Middle frontal gyrus (tissue), 1 donor: Measurements from ENCODE around the gene CDC42BPA.
"Not testable (repeated sequence)": the region's sequence is repeated elsewhere in the genome, so short reads cannot be mapped to it uniquely, and the experiment has no call there.

Experiments used
- DNase-seq: peaks from one replicate; pipeline ENCODE4 v3.0.0-alpha.2; 2015; ENCODE audit warnings: low spot score; ENCODE audit errors: extremely low spot score

Gene CDC42BPA

DNA sequence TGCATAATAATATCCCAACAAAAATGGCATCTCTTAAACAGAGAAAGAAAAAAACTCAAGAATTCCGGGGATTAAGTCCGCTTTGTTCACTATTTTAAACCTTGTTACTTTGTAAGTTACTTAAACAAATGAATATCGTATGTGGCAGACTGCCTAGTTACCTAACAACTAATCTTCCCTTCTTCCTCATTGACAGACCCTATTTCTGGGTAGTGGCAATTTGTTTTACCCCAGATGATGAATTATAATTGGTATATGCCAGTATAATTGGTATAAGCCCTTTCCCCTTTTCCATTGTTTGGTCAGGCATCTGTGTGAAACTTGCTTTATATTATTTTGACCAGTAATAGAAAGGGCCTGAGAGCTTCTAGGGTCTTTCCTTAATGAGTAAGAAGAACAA lies 52.4 kb downstream of the CDC42BPA start:
- DNase-seq: no peak

DNA sequence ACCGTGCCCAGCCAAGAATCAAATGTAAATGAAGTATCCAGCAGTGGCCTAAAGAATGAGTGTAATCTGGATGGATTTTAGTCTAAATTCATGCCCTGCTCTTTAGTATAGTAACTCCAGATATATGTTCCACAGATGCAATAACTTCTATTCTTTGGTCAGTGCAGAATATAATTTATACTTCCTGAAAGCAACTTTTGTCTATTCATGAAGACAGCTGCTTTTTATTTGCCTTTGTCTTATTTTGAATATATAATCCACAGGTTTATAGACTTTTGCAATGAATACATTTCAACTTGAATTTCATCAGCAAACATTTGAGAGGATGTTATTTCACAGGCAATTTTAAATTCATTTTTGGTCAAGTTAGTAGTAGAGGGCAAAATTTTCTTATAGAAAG lies 54.4 kb downstream of the CDC42BPA start:
- DNase-seq: no peak

DNA sequence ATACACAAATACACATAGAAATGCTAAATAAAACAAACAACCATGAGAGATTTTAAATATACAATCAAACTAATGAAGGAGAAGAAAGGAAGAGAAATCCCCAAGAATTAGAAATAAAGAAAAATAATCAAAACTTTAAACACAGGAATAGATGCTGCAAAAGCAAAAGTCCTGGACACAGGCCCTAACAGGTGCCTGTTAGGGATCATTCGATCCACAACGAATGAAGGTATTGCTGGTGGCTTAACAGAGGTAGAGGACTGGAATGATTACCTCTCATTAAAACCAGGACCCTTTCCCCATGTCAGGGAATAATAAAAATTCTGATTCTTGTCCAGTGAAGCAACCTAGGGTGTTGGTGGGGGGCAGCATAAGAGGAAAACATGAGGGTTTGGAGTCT lies 56.8 kb downstream of the CDC42BPA start:
- DNase-seq: no peak

DNA sequence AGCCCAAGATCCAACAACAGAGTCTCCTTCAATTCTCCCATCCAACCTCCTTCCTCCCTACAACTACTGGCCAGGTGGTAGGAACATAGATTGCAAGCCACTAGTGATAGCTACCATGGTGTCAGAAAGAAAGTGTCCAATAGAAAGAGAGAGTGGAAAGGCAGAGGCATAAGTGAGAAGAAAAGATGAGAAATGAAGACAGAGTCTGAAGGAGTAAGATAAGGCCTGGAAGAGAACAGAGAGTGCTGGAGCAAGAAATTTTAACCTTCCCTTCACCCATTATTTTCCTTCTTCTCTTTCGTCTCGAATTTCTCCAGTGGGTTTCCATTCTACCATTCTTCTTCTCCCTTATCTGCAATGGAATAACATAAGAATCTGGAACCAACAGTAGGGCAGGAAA lies 57.9 kb downstream of the CDC42BPA start:
- no peak for DNase-seq

DNA sequence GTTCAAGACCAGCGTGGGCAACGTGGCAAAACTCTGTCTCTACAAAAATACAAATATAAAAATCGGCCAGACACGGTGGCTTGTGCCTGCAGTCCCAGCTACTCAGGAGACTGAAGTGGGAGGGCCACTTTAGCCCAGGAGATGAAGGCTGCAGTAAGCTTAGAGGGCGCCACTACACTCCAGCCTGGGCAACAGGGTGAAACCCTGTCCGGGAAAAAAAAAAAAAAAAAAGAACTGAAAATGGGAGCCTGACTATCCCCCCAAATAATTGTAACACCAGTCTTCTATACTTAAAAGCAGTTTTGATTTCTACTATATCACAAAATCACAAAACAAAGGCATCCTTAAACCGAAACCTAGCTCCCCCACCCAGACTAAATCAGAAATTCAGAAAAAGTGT lies 60.3 kb downstream of the CDC42BPA start:
- no peak for DNase-seq

DNA sequence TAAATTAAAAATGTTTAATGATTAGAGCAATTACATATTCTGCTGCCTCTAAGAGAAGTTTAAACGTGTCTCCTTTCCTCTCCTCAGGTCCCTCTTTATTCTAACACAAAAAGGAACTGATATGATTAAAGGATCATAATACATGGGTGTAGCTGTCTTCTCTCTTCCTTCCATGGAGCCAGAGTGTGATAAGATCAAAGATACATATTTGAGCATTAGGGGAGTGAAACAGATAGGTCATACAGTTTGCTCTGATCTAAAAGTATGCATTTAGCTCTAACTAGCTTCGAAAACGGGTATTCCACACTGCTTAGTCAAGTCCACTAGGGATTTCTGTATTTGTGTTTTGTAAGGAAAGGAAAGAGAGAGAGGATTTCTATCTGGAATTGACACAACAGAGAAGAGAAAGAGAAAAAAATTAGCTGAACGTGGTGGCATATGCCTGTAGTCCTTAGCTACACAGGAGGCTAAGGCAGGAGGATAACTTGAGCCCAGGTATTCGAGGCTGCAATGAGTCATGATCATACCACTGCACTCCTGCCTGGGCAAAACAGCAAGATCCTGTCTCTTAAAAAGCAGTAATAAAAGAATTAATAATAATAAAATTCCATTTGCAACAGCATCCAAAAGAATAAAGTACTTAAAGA lies 63.1 kb downstream of the CDC42BPA start:
- DNase-seq: no peak

DNA sequence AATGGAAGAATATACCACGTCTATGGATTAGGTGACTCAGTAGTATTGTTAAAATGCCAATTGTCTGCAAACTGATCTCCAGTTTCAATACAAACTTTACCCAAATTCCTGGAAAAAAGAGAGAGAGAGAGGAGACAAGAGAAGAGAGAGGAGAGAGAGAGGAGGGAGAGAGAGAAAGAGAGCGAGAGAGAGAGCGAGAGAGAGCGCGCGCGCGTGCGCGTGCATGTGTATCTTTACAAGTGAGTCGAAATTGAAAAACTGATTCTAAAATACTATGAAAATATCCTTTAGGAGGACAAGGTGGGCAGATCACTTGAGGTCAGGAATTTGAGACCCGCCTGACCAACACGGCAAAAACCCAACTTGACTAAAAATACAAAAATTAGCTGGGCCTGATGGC lies 65.2 kb downstream of the CDC42BPA start:
- DNase-seq: no peak

DNA sequence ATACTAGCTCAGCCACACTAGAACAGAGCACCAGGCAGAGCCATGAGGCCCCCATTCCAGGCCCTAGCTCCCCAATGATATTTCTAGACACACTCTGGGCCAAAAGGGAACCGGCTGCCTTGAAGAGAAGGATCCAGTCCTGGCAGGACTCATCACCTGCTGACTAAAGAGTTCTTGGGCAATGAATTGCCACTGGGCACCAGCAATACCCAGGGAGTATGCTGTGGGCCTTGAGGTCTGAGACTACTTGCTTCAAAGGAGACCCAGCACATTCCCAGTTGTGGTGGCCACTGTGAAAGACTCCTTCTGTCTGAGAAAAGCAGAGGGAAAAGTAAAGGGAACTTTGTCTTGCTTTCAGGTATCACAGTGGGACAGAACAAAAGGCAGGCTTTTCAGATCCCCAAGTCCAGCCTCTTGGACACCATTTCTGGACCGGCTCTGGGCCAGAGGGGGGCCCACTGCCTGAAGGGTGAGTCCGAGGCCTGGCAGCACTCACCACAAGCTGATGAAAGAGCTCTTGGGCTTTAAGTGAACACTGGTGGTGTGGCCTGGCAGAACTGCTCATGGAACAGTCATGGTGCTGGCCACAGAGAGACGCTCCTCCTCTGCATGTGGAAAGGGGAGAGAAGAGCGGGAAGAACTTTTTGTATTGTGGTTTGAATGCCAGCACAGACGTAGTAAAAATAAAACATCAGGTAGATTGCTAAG lies 72.5 kb downstream of the CDC42BPA start:
- DNase-seq: no peak

DNA sequence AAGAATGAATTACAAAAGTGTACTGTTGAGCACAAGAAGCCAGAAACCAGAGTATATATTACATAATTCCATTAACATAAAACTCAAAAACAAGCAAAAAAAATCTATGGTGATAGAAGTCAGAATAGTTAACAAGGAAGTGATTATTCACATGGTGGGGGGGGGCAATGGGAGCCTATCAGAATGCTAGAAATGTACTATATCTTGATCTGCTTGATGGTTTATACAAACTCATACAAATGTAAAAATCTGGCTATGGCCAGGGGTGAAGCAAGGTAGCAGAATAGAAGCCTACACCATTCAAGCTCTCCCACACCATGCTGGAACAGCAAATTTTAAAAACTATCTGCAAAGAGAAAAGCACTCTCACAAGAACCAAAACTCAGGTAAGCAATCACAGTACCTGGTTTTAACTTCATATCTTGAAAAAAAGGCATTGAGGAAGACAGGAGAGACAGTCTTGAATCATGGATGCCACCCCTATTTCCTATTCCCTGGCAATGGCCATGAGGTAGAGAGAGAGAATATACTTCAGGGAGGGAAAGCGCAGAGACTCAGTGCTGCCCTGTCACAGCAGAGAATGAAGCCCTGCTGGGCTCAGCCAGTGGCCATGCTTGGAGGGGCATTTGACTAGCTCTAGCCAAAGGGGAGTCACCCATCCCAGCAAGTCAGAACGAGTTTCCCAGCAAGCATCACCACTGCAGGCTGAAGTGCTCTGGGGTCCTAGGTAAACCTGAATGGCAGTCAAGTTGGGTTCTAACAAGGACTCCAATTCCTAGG lies 73.8 kb downstream of the CDC42BPA start:
- no peak for DNase-seq

DNA sequence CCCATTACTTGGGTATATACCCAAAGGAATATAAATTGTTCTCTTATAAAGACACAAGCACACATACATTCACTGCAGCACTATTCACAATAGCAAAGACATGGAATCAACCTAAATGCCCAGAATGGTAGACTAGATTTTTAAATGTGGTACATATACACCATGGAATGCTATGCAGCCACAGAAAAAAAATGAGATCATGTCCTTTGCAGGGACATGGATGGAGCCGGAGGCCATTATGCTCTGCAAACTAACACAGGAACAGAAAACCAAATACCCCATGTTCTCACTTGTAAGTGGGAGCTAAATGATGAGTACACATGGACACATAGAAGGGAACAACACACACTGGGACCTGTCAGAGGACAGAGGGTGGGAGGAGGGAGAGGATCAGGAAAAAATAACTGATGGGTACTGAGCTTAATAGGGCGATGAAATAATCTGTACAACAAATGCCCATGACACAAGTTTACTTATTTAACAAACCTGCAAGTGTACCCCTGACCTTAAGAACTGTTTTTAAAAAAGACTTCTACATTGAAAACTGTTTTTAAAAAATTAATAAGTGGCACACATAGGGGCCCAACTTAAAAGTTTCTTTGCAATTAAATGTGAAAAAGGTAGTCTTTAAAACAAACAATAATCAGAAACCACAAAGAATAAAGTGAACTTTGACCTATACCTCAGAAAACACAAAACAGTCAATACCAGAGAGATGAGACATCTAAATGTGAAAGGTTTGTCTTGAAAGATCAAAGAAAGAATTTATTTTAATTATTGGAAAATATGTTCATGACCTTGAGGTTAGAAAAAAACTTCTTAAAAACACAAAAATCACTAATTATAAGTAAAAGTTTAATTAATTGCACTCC lies 75.2 kb downstream of the CDC42BPA start:
- no peak for DNase-seq

DNA sequence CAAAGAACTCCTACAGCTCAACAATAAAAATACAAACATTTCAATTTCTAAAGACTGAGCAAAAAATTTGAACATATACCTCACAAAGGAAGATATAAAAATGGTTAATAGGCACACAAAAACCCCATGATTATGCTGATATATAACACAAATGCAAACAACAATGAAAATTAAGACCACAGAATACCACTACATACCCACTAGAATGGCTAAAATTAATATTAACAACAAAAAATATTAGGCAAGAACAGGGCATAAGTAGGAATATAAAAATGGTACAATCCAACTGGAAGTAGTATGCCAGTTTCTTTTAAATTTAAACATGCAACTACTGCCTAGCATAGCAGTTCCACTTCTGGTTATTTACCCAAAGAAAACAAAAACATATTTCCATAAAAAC lies 77.3 kb downstream of the CDC42BPA start:
- no peak for DNase-seq

DNA sequence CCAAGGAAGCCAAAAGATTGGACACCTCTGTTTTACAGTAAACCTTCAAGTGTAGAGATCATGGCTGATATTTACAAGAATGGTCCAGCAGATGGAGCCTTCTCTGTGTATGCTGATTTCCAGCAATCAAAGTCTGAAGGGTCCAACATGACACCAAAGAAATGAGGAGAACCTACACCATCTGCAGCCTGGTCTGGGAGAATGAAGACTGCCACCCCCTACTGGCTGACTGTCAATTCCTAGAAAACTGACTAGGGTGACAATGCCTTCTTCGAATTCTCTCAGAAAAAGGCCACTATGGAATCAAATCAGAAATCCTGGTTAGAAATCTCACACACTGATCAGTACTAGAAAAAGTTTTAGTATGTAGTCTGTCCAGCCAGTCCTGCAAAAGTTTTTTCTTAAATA lies 83.3 kb downstream of the CDC42BPA start:
- DNase-seq: no peak

DNA sequence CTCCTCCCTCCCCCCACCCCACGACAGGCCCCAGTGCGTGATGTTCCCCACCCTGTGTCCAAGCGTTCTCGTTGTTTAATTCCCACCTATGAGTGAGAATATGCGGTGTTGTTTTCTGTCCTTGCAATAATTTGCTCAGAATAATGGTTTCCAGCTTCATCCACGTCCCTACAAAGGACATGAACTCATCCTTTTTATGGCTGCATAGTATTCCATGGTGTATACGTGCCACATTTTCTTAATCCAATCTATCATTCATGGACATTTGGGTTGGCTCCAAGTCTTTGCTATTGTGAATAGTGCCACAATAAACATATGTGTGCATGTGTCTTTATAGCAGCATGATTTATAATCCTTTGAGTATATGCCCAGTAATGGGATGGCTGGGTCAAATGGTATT lies 87.2 kb downstream of the CDC42BPA start:
- DNase-seq: not testable (repeated sequence)

DNA sequence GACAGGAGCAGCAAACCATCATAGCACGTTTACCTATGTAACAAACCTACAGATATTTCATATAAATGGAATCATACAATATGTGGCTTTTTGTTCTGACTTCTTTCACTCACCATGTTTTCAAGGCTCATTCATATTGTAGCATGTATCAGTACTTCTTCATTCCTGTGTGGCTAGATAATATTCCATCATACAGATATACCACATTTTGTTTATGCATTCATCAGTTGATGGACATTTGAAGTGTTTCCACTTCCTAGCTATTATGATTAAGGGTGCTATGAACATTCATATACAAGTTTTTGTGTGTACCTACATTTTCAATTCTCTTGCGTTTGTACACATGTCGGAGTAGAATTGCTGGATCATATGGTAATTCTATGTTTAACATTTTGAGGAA lies 90.1 kb downstream of the CDC42BPA start:
- no peak for DNase-seq

DNA sequence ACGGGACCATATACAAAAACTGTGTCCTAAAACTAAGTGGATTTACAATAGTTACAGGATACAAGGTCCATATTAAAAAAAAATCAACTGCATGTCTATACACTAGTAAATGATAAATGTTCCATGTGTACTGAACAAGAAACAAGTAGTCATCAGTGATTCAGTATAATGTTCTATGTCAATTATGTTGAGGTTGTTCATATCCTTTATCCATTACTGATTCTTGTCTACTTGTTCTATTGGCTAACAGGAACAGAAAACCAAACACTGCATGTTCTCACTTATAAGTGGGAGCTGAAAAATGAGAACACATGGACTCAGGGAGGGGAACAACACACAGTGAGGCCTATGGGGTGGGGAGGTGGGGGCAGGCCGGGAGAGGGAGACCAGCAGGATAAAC lies 90.5 kb downstream of the CDC42BPA start:
- DNase-seq: no peak

DNA sequence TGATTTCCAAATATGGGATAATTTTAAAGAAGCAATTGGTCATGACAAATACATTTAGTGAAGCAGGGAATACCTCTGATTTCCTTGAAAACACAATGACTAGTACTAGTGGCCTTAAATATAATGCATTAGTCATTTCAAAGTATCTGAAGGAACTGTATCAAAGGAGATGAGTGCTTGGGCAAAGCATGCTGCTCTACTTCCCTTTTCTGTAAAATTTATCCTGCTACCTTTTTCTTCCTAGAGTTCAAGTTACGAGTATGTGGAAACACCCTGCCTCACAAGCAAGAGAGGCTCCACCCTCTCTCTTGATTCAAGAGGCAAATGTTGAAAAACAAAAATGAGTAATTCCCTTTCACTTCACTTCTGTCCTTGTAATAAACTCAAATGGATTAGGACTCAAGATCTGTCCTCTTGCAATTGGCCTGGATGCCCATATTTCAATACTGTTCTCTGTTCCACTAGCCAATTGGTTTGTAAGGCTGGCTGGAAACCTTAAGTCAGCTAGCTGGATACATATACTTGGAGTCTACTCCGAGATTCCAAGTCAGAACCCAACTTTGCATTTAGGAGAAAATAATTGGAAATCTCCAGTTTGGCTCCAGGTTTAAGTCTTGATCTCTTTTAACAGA lies 92.5 kb downstream of the CDC42BPA start:
- DNase-seq: no peak

DNA sequence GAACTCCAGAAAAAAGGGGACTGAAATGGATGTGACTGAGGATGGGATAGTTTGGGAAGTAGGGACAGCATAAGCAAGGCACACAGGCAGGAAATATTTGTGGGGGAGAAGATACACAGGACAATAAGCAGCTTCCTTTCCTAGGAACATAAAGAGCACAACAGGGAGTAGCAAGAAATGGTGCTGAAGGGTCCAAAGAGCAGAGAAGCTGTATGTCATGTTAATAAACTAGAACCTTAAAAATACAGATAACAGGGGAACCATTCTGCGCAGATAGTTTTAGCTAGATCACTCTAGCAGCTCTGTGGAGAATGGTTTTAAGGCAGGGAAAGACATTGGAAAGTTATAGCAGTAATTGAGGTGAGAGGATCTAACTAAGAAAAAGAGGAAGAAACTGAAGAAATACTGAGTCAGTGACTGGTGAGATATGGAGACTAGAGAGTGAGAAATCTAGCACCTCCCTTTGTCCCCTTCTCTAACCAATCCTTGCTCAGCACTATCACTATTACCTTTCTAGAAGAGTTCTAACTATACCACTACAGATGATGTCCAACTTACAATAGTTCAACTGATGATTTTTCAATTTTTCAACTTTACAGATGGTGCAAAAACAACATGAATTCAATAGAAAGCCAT lies 95.0 kb downstream of the CDC42BPA start:
- no peak for DNase-seq

DNA sequence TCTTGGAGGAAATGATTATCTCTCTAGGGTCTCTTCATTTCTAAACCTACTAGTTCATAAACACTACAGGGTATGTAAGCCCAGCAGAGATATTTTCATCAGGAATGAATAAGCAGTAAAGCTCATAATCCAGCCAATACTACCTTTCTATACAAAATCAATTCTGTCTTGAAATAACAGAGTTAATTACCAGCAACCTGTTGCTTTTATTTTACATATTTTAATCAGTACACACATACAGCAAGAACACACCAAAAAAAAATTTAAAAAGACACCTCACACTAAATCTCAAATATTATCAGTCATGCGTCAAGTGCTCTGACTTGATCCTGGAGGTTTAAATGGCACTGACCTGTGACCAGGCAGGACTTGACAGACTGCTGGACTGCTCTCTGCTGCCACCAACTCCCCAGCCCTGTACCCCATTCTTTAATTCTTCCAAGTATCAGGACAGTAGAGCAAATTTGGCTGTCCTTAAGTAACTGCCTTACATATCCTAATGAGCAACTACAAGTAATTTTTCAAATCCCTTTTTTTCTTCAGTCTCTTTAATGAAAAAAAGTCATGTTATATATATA lies 98.5 kb downstream of the CDC42BPA start:
- DNase-seq: no peak

DNA sequence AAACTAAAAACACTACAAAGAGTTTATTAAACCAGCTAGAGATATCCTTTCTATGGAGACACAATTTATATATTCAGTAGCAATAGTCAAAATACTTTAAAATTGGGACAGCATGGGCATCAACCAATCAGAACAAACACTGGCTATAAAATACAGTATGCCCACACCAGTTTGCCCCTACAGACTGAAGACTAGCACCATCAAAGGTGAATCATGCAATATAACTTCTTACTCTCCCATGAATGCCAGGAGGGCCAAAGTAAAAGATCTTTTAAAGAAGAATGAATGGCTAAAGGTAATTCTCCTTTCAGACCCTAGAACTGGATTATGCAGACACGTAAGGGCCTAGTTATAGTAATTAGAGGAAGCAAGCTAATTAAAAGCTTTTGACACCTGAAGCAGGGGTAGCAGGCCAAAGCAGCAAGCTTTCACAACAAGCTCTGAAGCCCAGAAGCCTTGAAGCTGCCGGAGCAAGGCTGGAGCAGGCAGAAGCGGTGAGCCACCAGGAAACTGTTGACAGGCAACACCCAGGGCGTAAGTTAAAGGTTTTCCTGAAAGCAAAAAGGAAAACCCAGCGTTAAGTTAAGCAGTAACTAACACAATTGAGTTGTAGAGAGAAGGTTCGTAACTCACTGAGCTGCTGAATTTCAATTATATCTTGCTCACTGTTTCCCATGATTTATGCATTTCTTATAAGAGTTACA lies 99.3 kb downstream of the CDC42BPA start:
- no peak for DNase-seq
